MCF 10A (cell line): Measurements from ENCODE around the gene ZNF384. TPM values are rescaled to one million over a fixed set of nuclear protein-coding genes. Genes with fewer than 3 reads are reported as not detected.

Experiments
- BruUV-seq: library from RNA; stranded (reverse); fragments of 400-500 nt; replicated peaks from 2 replicates; lab custom pipeline; 2021; lab: Mats Ljungman, UMichigan
- CTCF ChIA-PET: fragments of 300-600 bp; sonication (Branson Sonifier 250); formaldehyde crosslinking; extraction: SDS; loops from one replicate; lab custom pipeline; 2021; ENCODE audit warnings: antibody characterized with exemption, inconsistent platforms; lab: Yijun Ruan, JAX
- POLR2A ChIA-PET: fragments of 300-600, 350-650 bp; sonication (Branson Sonifier 250); formaldehyde crosslinking; extraction: SDS; loops from one replicate; lab custom pipeline; 2020; ENCODE audit warnings: antibody characterized with exemption, inconsistent platforms; lab: Yijun Ruan, JAX
- DNase-seq: peaks from one replicate; pipeline ENCODE4 v3.0.0-alpha.2; 2018; ENCODE audit not compliant: unreplicated experiment
- H3K27ac Mint-ChIP-seq: one replicate; pipeline ENCODE4 v1.8.0; 2022; ENCODE audit warnings: mild to moderate bottlenecking, low read depth, mixed read lengths; ENCODE audit not compliant: unreplicated experiment
- H3K27me3 Mint-ChIP-seq: one replicate; pipeline ENCODE4 v1.8.0; 2022; ENCODE audit warnings: mixed read lengths; ENCODE audit not compliant: insufficient read depth, unreplicated experiment
- H3K36me3 Mint-ChIP-seq: one replicate; pipeline ENCODE4 v1.8.0; 2022; ENCODE audit warnings: mild to moderate bottlenecking, moderate library complexity, mixed read lengths; ENCODE audit not compliant: insufficient read depth, unreplicated experiment
- H3K4me1 Mint-ChIP-seq: one replicate; pipeline ENCODE4 v1.8.0; 2022; ENCODE audit warnings: mixed read lengths; ENCODE audit not compliant: insufficient read depth, unreplicated experiment
- H3K4me3 Mint-ChIP-seq: one replicate; pipeline ENCODE4 v1.8.0; 2022; ENCODE audit warnings: mild to moderate bottlenecking, moderate library complexity, mixed read lengths; ENCODE audit not compliant: unreplicated experiment
- H3K9me3 Mint-ChIP-seq: one replicate; pipeline ENCODE4 v1.8.0; 2022; ENCODE audit warnings: mixed read lengths; ENCODE audit not compliant: unreplicated experiment
- CTCF ChIP-seq: fragments of 200-600 bp; IDR thresholded peaks from one replicate; pipeline ENCODE4 v1.8.0; 2022; ENCODE audit warnings: antibody characterized with exemption, mild to moderate bottlenecking; ENCODE audit not compliant: unreplicated experiment
- intact Hi-C: fragments of 100-400 bp; cut with micrococcal nuclease; formaldehyde crosslinking; loops from 2 replicates; pipeline ENCODE4 v1.14.1; 2022
- total RNA-seq: library from RNA; stranded (reverse); gene quantifications from 2 replicates; pipeline ENCODE4 v1.2.3, GENCODE V29; 2022

Gene ZNF384
- total RNA-seq, 1 experiment from 2014 or later = 62.8 TPM

DNA sequence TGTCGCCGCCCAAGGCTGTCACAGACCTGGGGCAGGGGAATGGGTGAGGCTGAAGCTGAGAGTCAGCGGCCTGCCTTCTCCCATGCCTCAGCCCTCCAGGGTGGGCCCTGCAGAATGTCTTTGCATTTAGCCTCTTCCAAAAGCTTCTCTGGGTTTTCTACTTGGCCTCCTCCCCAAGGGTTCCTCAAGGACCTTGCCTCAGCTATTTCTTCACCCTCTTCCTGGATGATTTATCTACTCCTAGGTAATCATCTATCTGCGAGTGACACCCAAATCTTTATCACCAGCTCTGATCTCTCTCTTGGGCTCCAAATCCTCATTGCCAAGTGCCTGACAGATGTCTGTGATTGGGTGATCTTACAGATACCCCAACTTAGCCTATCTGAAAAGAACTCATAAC is 48.7 kb downstream of the ZNF384 start:
- Mint-ChIP-seq H3K36me3 (no peaks in the 10 kb centered on the region), H3K4me3 (no peak overlapping the region), H3K27me3 (peaks cover 25% of the 10 kb centered on the region), H3K27ac (no peak overlapping the region), H3K9me3 (peaks cover 9% of the 10 kb centered on the region), H3K4me1 (peaks cover 10% of the 10 kb centered on the region)
- intact Hi-C loops = no loop called here
- TF ChIP-seq CTCF = no peak
- DNase-seq = no peak
- POLR2A ChIA-PET = no interaction called here
- BruUV-seq = no TSS peak
- CTCF ChIA-PET = interaction anchor here (0.6 kb wide), 1 partner anchor 46 kb away, joined by 3 read pairs; no protein-coding TSS in a partner anchor

GRCh38 chr12:6639151-6639801 is 49.9 kb downstream of the ZNF384 start:
- H3K27ac Mint-ChIP-seq = no peak overlapping the region
- BruUV-seq = no TSS peak
- no peaks in the 10 kb centered on the region for H3K36me3 Mint-ChIP-seq
- H3K4me3 Mint-ChIP-seq = no peak overlapping the region
- H3K4me1 Mint-ChIP-seq = peaks cover 11% of the 10 kb centered on the region
- POLR2A ChIA-PET = no interaction called here
- no peak for DNase-seq
- no peak for TF ChIP-seq CTCF
- intact Hi-C loops = no loop called here
- CTCF ChIA-PET = interaction anchor here (0.6 to 0.8 kb wide), 2 partner anchors 10 to 11 kb away, joined by 3 read pairs; no protein-coding TSS in a partner anchor
- H3K27me3 Mint-ChIP-seq = peaks cover 25% of the 10 kb centered on the region
- H3K9me3 Mint-ChIP-seq = peaks cover 4% of the 10 kb centered on the region

- ChIA-PET CTCF (no interaction called here), POLR2A (no interaction called here)
- H3K4me1 Mint-ChIP-seq = peaks cover 11% of the 10 kb centered on the region
- H3K9me3 Mint-ChIP-seq = no peaks in the 10 kb centered on the region
- BruUV-seq = no TSS peak
- H3K4me3 Mint-ChIP-seq = no peak overlapping the region
- DNase-seq = no peak
- peaks cover 25% of the 10 kb centered on the region for H3K27me3 Mint-ChIP-seq
- TF ChIP-seq CTCF = no peak
- intact Hi-C loops = no loop called here
- H3K36me3 Mint-ChIP-seq = no peaks in the 10 kb centered on the region
- H3K27ac Mint-ChIP-seq = no peak overlapping the region
Measured at GRCh38 chr12:6638305-6638704, 50.9 kb downstream of the ZNF384 start.

- Mint-ChIP-seq H3K27ac (peak within 1 kb of the TSS; percentile 65), H3K9me3 (no peaks in the 10 kb centered on the region), H3K27me3 (peaks cover 2% of the 10 kb centered on the region), H3K36me3 (no peaks in the 10 kb centered on the region), H3K4me1 (peaks cover 12% of the 10 kb centered on the region), H3K4me3 (peak within 1 kb of the TSS; percentile 68)
- DNase-seq = peak; percentile 76
- TF ChIP-seq CTCF = no peak
- CTCF ChIA-PET = interaction anchor here (0.6 to 1.2 kb wide), 6 partner anchors 17 to 300 kb away, joined by 3 read pairs; partner anchors contain the start of genes MLF2 and ZNF384
- POLR2A ChIA-PET = interaction anchor here (1.0 to 1.6 kb wide), 6 partner anchors 8 to 53 kb away, joined by 3 to 7 read pairs (median 4); partner anchors contain the start of gene ZNF384
- BruUV-seq = no TSS peak
- intact Hi-C loops = no loop called here
Measured at GRCh38 chr12:6635856-6636531, 53.2 kb downstream of the ZNF384 start, which contains the start of gene LPAR5. TSS of gene LPAR5 (minus strand) at chr12:6635959. CDS start at chr12:6621248, 14,711 bp downstream.
